ENCODE data around the gene EPS8L2.

Gene EPS8L2

DNA sequence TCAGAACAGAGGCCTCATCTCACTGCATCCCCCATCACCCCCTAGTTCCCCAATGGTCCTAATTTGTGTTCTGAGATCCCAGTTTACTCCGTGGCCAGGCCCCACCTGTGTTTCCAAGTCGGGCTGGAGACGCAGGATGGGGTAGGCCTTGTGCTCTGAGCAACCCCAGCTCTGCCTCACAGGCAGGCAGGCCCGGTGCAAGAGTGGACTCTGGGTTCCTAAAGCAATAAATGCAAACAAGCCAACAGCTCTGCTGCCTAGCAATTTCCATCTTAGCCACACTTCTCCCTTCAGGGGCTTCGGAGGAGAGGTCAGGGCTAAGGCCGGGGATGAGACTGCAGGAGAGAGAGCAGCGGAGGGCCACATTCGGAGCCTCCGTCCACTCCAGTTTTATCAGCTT is 2.5 kb upstream of the EPS8L2 start:
- no peaks in the 10 kb centered on the region for H3K36me3 ChIP-seq (ENCODE audit: insufficient read depth, low read length)
- no peaks in the 10 kb centered on the region for H3K79me2 ChIP-seq (ENCODE audit: insufficient read depth, low read length)
- no peaks in the 10 kb centered on the region for H3K9me2 ChIP-seq (replicated peaks; ENCODE audit: low read depth, low read length)
- no peak for TF ChIP-seq EZH2phosphoT487 (IDR thresholded peaks at IDR 0.05; ENCODE audit: borderline replicate concordance)
- no peaks in the 10 kb centered on the region for H3K27me3 ChIP-seq (ENCODE audit: insufficient read depth, low read length, poor library complexity, severe bottlenecking)
- H3F3A ChIP-seq (ENCODE audit: low read depth), result no peaks in the 10 kb centered on the region
- no peaks in the 10 kb centered on the region for H3K9me3 ChIP-seq (ENCODE audit: insufficient read depth, low read depth, low read length)
- H3K4me2 ChIP-seq (ENCODE audit: low read depth, low read length, poor library complexity, severe bottlenecking), result no peak overlapping the region
- no peaks in the 10 kb centered on the region for H4K20me1 ChIP-seq (ENCODE audit: insufficient read depth, low read length, poor library complexity, severe bottlenecking)
- no peak overlapping the region for H2AFZ ChIP-seq (ENCODE audit: low read length)
- peaks cover 34% of the 10 kb centered on the region for H3K4me1 ChIP-seq (ENCODE audit: insufficient read depth, low read length, poor library complexity, severe bottlenecking)
- H3K4me3 ChIP-seq (ENCODE audit: low read length, poor library complexity, severe bottlenecking), result no peak overlapping the region
- H3K9ac ChIP-seq (ENCODE audit: low read depth, low read length, poor library complexity, severe bottlenecking), result peak overlapping the region; percentile 40

DNA sequence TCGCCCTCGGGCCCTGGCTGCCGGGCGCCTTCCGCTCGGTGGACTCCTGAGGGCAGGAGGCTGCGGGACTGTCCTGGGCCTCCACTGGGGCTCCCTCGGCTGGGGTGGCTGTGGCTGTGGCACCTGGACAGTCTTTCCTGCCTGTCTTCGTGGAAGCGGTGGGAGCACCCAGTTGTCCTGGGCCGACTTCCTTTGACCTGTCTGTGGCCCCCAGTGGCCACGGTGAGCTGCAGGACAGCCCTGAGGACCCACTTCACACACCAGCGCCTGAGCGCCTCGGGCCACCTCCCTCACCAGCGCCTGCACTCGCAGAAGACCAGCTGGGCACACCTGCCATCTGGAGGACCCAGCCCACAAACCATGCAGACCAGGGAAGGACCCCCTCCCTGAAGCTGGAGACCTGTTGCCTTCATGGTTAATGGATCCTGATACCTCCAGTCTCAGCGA is 1.8 kb upstream of the EPS8L2 start:
- H3K9me3 ChIP-seq (ENCODE audit: insufficient read depth, low read depth, low read length), result no peaks in the 10 kb centered on the region
- no peaks in the 10 kb centered on the region for H3F3A ChIP-seq (ENCODE audit: low read depth)
- peaks cover 32% of the 10 kb centered on the region for H3K4me1 ChIP-seq (ENCODE audit: insufficient read depth, low read length, poor library complexity, severe bottlenecking)
- no peaks in the 10 kb centered on the region for H3K27me3 ChIP-seq (ENCODE audit: insufficient read depth, low read length, poor library complexity, severe bottlenecking)
- no peak overlapping the region for H3K9ac ChIP-seq (ENCODE audit: low read depth, low read length, poor library complexity, severe bottlenecking)
- H3K36me3 ChIP-seq (ENCODE audit: insufficient read depth, low read length), result no peaks in the 10 kb centered on the region
- no peaks in the 10 kb centered on the region for H3K79me2 ChIP-seq (ENCODE audit: insufficient read depth, low read length)
- no peak overlapping the region for H3K4me3 ChIP-seq (ENCODE audit: low read length, poor library complexity, severe bottlenecking)
- H2AFZ ChIP-seq (ENCODE audit: low read length), result no peak overlapping the region
- H4K20me1 ChIP-seq (ENCODE audit: insufficient read depth, low read length, poor library complexity, severe bottlenecking), result no peaks in the 10 kb centered on the region
- H3K9me2 ChIP-seq (replicated peaks; ENCODE audit: low read depth, low read length), result no peaks in the 10 kb centered on the region
- TF ChIP-seq, protein P1, sequence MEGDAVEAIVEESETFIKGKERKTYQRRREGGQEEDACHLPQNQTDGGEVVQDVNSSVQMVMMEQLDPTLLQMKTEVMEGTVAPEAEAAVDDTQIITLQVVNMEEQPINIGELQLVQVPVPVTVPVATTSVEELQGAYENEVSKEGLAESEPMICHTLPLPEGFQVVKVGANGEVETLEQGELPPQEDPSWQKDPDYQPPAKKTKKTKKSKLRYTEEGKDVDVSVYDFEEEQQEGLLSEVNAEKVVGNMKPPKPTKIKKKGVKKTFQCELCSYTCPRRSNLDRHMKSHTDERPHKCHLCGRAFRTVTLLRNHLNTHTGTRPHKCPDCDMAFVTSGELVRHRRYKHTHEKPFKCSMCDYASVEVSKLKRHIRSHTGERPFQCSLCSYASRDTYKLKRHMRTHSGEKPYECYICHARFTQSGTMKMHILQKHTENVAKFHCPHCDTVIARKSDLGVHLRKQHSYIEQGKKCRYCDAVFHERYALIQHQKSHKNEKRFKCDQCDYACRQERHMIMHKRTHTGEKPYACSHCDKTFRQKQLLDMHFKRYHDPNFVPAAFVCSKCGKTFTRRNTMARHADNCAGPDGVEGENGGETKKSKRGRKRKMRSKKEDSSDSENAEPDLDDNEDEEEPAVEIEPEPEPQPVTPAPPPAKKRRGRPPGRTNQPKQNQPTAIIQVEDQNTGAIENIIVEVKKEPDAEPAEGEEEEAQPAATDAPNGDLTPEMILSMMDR (conservative IDR thresholded peaks at IDR 0.05; ENCODE audit: low read length), result no peak
- no peak for TF ChIP-seq EZH2phosphoT487 (IDR thresholded peaks at IDR 0.05; ENCODE audit: borderline replicate concordance)
- H3K4me2 ChIP-seq (ENCODE audit: low read depth, low read length, poor library complexity, severe bottlenecking), result no peak overlapping the region

DNA sequence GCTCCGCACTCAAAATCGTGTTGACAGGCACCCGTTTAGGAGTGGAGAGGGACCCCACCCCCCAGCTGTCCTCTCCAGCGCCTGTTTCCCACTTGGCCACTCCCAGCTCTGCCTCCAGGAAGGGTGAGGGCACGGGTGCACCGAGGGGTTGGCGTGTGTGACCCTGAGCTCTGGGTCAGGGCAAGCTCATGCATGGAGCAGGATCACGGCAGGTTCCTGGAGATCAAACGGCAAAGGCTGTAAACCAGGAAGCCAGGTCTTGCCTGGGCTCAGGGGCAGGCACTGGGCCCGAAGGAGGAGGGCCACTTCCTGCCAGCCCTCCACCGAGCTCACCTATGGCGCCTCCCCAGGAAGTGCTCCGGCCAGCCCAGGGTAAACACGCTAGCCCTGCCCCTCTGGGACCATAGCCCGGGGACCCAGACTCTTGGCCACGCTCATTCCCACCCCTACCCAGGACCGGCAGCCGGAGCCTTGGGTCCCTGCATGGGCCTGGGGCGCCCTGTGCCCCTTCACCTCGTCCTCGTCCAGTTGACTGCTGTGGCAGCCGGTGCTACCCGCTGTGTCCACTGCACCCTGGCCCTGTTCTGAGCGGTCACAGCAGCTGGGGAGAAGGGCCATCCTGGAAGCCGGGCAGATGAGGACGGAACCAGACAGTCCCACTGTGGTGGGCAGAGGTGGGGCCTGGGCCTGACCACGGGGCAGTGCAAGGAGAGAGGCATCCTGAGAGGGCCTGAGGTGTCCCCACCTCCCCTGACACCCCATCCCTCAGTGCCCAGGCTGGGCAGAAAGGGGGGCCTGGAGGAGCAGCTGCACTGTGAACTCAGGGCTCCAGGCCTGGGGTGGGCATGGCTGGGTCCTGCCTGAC is 1.0 kb upstream of the EPS8L2 start:
- Histone ChIP-seq H3K4me1 (ENCODE audit: insufficient read depth, low read length, poor library complexity, severe bottlenecking) (peaks cover 32% of the 10 kb centered on the region), H2AFZ (ENCODE audit: low read length) (no peak overlapping the region), H3K4me2 (ENCODE audit: low read depth, low read length, poor library complexity, severe bottlenecking) (no peak overlapping the region), H3K9ac (ENCODE audit: low read depth, low read length, poor library complexity, severe bottlenecking) (no peak overlapping the region), H3K27me3 (ENCODE audit: insufficient read depth, low read length, poor library complexity, severe bottlenecking) (no peaks in the 10 kb centered on the region), H3K79me2 (ENCODE audit: insufficient read depth, low read length) (no peaks in the 10 kb centered on the region), H3K36me3 (ENCODE audit: insufficient read depth, low read length) (no peaks in the 10 kb centered on the region), H3K4me3 (ENCODE audit: low read length, poor library complexity, severe bottlenecking) (no peak overlapping the region), H3K9me2 (replicated peaks; ENCODE audit: low read depth, low read length) (no peaks in the 10 kb centered on the region), H3F3A (ENCODE audit: low read depth) (no peaks in the 10 kb centered on the region), H4K20me1 (ENCODE audit: insufficient read depth, low read length, poor library complexity, severe bottlenecking) (no peaks in the 10 kb centered on the region), H3K9me3 (ENCODE audit: insufficient read depth, low read depth, low read length) (no peaks in the 10 kb centered on the region)
- TF ChIP-seq, protein P1 (conservative IDR thresholded peaks at IDR 0.05; ENCODE audit: low read length), result no peak
- TF ChIP-seq EZH2phosphoT487 (IDR thresholded peaks at IDR 0.05; ENCODE audit: borderline replicate concordance), result no peak
